BLaER1 treated with 17β-estradiol and CSF1 and Interleukin-3, amounts not matched to agents 10 nM and 100 nM (cell line): ENCODE data around the gene UPF3B.

Source experiments
- H3K27ac ChIP-seq, 11 experiments: shearing (Covaris generic); formaldehyde crosslinking; 2 replicates each; pipeline ENCODE4 v1.8.1; 2022
- H3K27me3 ChIP-seq, 11 experiments: shearing (Covaris generic); formaldehyde crosslinking; 2 replicates each; pipeline ENCODE4 v1.8.1; 2022
- H3K36me3 ChIP-seq, 11 experiments: shearing (Covaris generic); formaldehyde crosslinking; 2 replicates each; pipeline ENCODE4 v1.8.1; 2022
- H3K4me1 ChIP-seq, 10 experiments: shearing (Covaris generic); formaldehyde crosslinking; 2 replicates each; pipeline ENCODE4 v1.8.1; 2022
- H3K4me2 ChIP-seq, 11 experiments: shearing (Covaris generic); formaldehyde crosslinking; 2 replicates each; pipeline ENCODE4 v1.8.1; 2022
- H3K4me3 ChIP-seq, 10 experiments: shearing (Covaris generic); formaldehyde crosslinking; 2 replicates each; pipeline ENCODE4 v1.8.1; 2022
- H3K9ac ChIP-seq, 11 experiments: shearing (Covaris generic); formaldehyde crosslinking; 2 replicates each; pipeline ENCODE4 v1.8.1; 2022
- H3K9me3 ChIP-seq, 11 experiments: shearing (Covaris generic); formaldehyde crosslinking; replicated peaks in 1 of 11; 2 replicates each; pipeline ENCODE4 v1.8.1; 2022
- H4K20me1 ChIP-seq, 11 experiments: shearing (Covaris generic); formaldehyde crosslinking; 2 replicates each; pipeline ENCODE4 v1.8.1; 2022
- Cebpa-rat ChIP-seq, 11 experiments: shearing (Covaris generic); IDR thresholded peaks; 2 replicates each; pipeline ENCODE4 v1.8.1; 2022

UPF3B gene

GRCh38 chrX:119885554-119886428, 33.0 kb upstream of the UPF3B start:
- Histone ChIP-seq H3K9ac (no peak overlapping the region), H3K27ac (no peak overlapping the region), H3K27me3 (peaks cover 0 to 15% (median 4%) of the 10 kb centered on the region in 11 experiments; a peak in 14 of 22 replicates), H3K4me3 (no peak overlapping the region), H3K36me3 (no peaks in the 10 kb centered on the region), H3K4me1 (peaks cover 0 to 6% (median 0%) of the 10 kb centered on the region in 10 experiments; a peak in 4 of 20 replicates), H3K4me2 (0 out of 22 replicates have a peak overlapping the region, but pooled peaks of 2 of the 11 experiments have one; percentile 6 to 20), H4K20me1 (no peaks in the 10 kb centered on the region; a peak in 1 of 22 replicates), H3K9me3 (peaks cover 0 to 10% (median 7%) of the 10 kb centered on the region in 11 experiments; a peak in 9 of 22 replicates)
- TF ChIP-seq Cebpa-rat (IDR thresholded peaks at IDR 0.05), result no peak

GRCh38 chrX:119880552-119881437, 28.0 kb upstream of the UPF3B start:
- no peaks in the 10 kb centered on the region for H3K27me3 ChIP-seq
- H3K4me3 ChIP-seq, result no peak overlapping the region
- peaks cover 5 to 40% (median 11%) of the 10 kb centered on the region in 11 experiments; a peak in 15 of 22 replicates for H4K20me1 ChIP-seq
- peak overlapping the region in 1 of 11 experiments; percentile 39; a peak in 1 of 22 replicates for H3K27ac ChIP-seq
- H3K36me3 ChIP-seq, result peaks cover 14 to 29% (median 21%) of the 10 kb centered on the region in 11 experiments; a peak in 18 of 22 replicates
- peaks cover 0 to 5% (median 3%) of the 10 kb centered on the region in 11 experiments; a peak in 9 of 22 replicates for H3K9me3 ChIP-seq
- no peak overlapping the region for H3K9ac ChIP-seq
- H3K4me1 ChIP-seq, result peaks cover 0 to 15% (median 12%) of the 10 kb centered on the region in 10 experiments; a peak in 13 of 20 replicates
- no peak for TF ChIP-seq Cebpa-rat (IDR thresholded peaks at IDR 0.05)
- H3K4me2 ChIP-seq, result peak overlapping the region in 3 of 11 experiments; percentile 2 to 22 (median 17); a peak in 4 of 22 replicates

- peak overlapping the region in 4 of 11 experiments; percentile 2 to 22 (median 11); a peak in 5 of 22 replicates for H3K4me2 ChIP-seq
- no peak overlapping the region for H3K9ac ChIP-seq
- no peaks in the 10 kb centered on the region for H3K27me3 ChIP-seq
- peaks cover 0 to 15% (median 12%) of the 10 kb centered on the region in 10 experiments; a peak in 13 of 20 replicates for H3K4me1 ChIP-seq
- H3K36me3 ChIP-seq, result peaks cover 21 to 36% (median 28%) of the 10 kb centered on the region in 11 experiments; a peak in 18 of 22 replicates
- no peaks in the 10 kb centered on the region for H3K9me3 ChIP-seq
- TF ChIP-seq Cebpa-rat (IDR thresholded peaks at IDR 0.05), result no peak
- H3K4me3 ChIP-seq, result no peak overlapping the region
- H3K27ac ChIP-seq, result 0 out of 22 replicates have a peak overlapping the region, but pooled peaks of 1 of the 11 experiments have one; percentile 39
- H4K20me1 ChIP-seq, result peaks cover 5 to 47% (median 19%) of the 10 kb centered on the region in 11 experiments; a peak in 17 of 22 replicates
These were observed 27.3 kb upstream of the UPF3B start for GRCh38 chrX:119880076-119880475.

GRCh38 chrX:119878740-119879139, 26.0 kb upstream of the UPF3B start:
- no peaks in the 10 kb centered on the region for H3K9me3 ChIP-seq
- TF ChIP-seq Cebpa-rat (IDR thresholded peaks at IDR 0.05), result no peak
- H3K27ac ChIP-seq, result no peak overlapping the region
- H3K4me3 ChIP-seq, result no peak overlapping the region
- peaks cover 4 to 17% (median 13%) of the 10 kb centered on the region in 10 experiments; a peak in 14 of 20 replicates for H3K4me1 ChIP-seq
- H3K4me2 ChIP-seq, result no peak overlapping the region
- H4K20me1 ChIP-seq, result peaks cover 5 to 61% (median 30%) of the 10 kb centered on the region in 11 experiments; a peak in 17 of 22 replicates
- peaks cover 23 to 50% (median 36%) of the 10 kb centered on the region in 11 experiments; a peak in 18 of 22 replicates for H3K36me3 ChIP-seq
- no peak overlapping the region for H3K9ac ChIP-seq
- no peaks in the 10 kb centered on the region for H3K27me3 ChIP-seq

GRCh38 chrX:119871599-119872395, 19.0 kb upstream of the UPF3B start, which contains the start of the genes NDUFA1 and RNF113A:
Gene NDUFA1, plus strand, starts transcription at chrX:119871832. Its CDS starts 80 bp downstream, at chrX:119871912.
Gene RNF113A, minus strand, starts transcription at chrX:119871733. Its CDS starts 120 bp downstream, at chrX:119871613.
- Histone ChIP-seq H3K9me3 (peaks cover 0 to 15% (median 6%) of the 10 kb centered on the region in 11 experiments; a peak in 8 of 22 replicates), H3K27me3 (no peaks in the 10 kb centered on the region), H3K36me3 (peaks cover 12 to 37% (median 23%) of the 10 kb centered on the region in 11 experiments; a peak in 18 of 22 replicates), H3K4me2 (peak within 1 kb of the TSS; percentile 66 to 89 (median 75)), H4K20me1 (peaks cover 11 to 56% (median 36%) of the 10 kb centered on the region in 11 experiments; a peak in 19 of 22 replicates), H3K9ac (peak within 1 kb of the TSS; percentile 85 to 94 (median 90)), H3K27ac (peak within 1 kb of the TSS; percentile 89 to 95 (median 92)), H3K4me1 (peaks cover 8 to 22% (median 13%) of the 10 kb centered on the region in 10 experiments; a peak in 17 of 20 replicates), H3K4me3 (peak within 1 kb of the TSS; percentile 62 to 78 (median 72))
- TF ChIP-seq Cebpa-rat (IDR thresholded peaks at IDR 0.05), result peak in 2 of 11 experiments; percentile 12 to 23; a peak in 1 of 22 replicates

GRCh38 chrX:119871245-119871598, 18.5 kb upstream of the UPF3B start:
- Histone ChIP-seq H3K9ac (peak overlapping the region; percentile 85 to 94 (median 90)), H3K27me3 (no peaks in the 10 kb centered on the region), H3K27ac (peak overlapping the region; percentile 89 to 95 (median 92)), H3K4me2 (peak overlapping the region; percentile 66 to 89 (median 75); a peak in 21 of 22 replicates), H3K9me3 (peaks cover 0 to 15% (median 6%) of the 10 kb centered on the region in 11 experiments; a peak in 8 of 22 replicates), H4K20me1 (peaks cover 10 to 50% (median 32%) of the 10 kb centered on the region in 11 experiments; a peak in 19 of 22 replicates), H3K4me3 (peak overlapping the region; percentile 62 to 78 (median 72)), H3K36me3 (peaks cover 6 to 32% (median 18%) of the 10 kb centered on the region in 11 experiments; a peak in 16 of 22 replicates), H3K4me1 (peaks cover 8 to 22% (median 13%) of the 10 kb centered on the region in 10 experiments; a peak in 17 of 20 replicates)
- TF ChIP-seq Cebpa-rat (IDR thresholded peaks at IDR 0.05), result no peak; a peak in 1 of 22 replicates

GRCh38 chrX:119870626-119871131, 17.9 kb upstream of the UPF3B start:
- Histone ChIP-seq H3K27ac (peak overlapping the region; percentile 89 to 95 (median 92)), H3K4me3 (peak overlapping the region; percentile 62 to 78 (median 72)), H3K9me3 (peaks cover 0 to 15% (median 6%) of the 10 kb centered on the region in 11 experiments; a peak in 8 of 22 replicates), H3K4me2 (peak overlapping the region; percentile 66 to 89 (median 75)), H3K4me1 (peaks cover 8 to 22% (median 13%) of the 10 kb centered on the region in 10 experiments; a peak in 17 of 20 replicates), H3K27me3 (no peaks in the 10 kb centered on the region), H3K9ac (peak overlapping the region; percentile 85 to 94 (median 90)), H4K20me1 (peaks cover 5 to 45% (median 26%) of the 10 kb centered on the region in 11 experiments; a peak in 19 of 22 replicates), H3K36me3 (peaks cover 5 to 26% (median 13%) of the 10 kb centered on the region in 11 experiments; a peak in 15 of 22 replicates)
- TF ChIP-seq Cebpa-rat (IDR thresholded peaks at IDR 0.05), result no peak
